Measurements from ENCODE around the gene CARD14. TPM values are rescaled to one million over a fixed set of nuclear protein-coding genes. Genes with fewer than 3 reads are reported as not detected.

The CARD14 gene
- total RNA-seq, 1 experiment from 2014 or later, result 16.5 TPM

DNA sequence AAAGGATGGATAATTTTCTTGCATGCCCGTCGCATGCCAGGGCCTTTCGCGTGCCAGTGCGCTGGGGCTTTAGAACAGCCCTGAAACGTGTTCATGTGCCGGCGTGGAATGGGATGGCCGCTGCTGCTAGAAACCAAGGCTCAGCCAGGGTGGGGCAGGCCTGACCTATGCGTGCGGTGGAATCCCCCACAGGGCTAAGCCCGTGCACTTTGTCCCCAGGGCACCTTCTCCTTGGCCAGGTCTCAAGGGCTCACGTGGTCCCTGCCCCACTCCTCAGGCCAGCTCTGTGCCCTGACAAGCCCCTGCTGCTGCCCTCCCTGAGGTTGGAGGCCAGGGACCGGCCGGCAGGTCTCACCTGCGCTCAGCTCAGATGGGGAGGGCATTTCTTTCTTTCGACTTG lies 77.7 kb downstream of the CARD14 start:
- no peaks in the 10 kb centered on the region for H3K36me3 ChIP-seq (ENCODE audit: low read depth)
- H3K79me2 ChIP-seq (ENCODE audit: low read depth), result no peaks in the 10 kb centered on the region
- ChIA-PET CTCF (no interaction called here), POLR2A (ENCODE audit: unreplicated experiment) (no interaction called here)
- DNase-seq, result no peak
- no peak overlapping the region for H3K4me3 ChIP-seq
- H3F3A ChIP-seq (ENCODE audit: insufficient read depth, low read depth), result no peaks in the 10 kb centered on the region
- H2AFZ ChIP-seq, result no peak overlapping the region
- H3K4me1 ChIP-seq (replicated peaks; ENCODE audit: insufficient read depth), result no peaks in the 10 kb centered on the region
- H3K9me3 ChIP-seq (ENCODE audit: insufficient read depth, low read depth), result no peaks in the 10 kb centered on the region
- no peak overlapping the region for H3K27ac ChIP-seq
- no peak overlapping the region for H3K4me2 ChIP-seq
- TF ChIP-seq, protein P1, sequence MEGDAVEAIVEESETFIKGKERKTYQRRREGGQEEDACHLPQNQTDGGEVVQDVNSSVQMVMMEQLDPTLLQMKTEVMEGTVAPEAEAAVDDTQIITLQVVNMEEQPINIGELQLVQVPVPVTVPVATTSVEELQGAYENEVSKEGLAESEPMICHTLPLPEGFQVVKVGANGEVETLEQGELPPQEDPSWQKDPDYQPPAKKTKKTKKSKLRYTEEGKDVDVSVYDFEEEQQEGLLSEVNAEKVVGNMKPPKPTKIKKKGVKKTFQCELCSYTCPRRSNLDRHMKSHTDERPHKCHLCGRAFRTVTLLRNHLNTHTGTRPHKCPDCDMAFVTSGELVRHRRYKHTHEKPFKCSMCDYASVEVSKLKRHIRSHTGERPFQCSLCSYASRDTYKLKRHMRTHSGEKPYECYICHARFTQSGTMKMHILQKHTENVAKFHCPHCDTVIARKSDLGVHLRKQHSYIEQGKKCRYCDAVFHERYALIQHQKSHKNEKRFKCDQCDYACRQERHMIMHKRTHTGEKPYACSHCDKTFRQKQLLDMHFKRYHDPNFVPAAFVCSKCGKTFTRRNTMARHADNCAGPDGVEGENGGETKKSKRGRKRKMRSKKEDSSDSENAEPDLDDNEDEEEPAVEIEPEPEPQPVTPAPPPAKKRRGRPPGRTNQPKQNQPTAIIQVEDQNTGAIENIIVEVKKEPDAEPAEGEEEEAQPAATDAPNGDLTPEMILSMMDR (conservative IDR thresholded peaks at IDR 0.05), result no peak
- TF ChIP-seq EZH2 (IDR thresholded peaks at IDR 0.05; ENCODE audit: low read depth), result no peak
- H3K27me3 ChIP-seq (ENCODE audit: insufficient read depth, low read depth), result no peaks in the 10 kb centered on the region
- no peaks in the 10 kb centered on the region for H4K20me1 ChIP-seq (ENCODE audit: insufficient read depth)
- BruUV-seq (replicated peaks), result no TSS peak
- intact Hi-C loops (cut with micrococcal nuclease; ENCODE audit: unreplicated experiment), result no loop called here
- no peaks in the 10 kb centered on the region for H3K9me2 ChIP-seq (ENCODE audit: insufficient read depth)

DNA sequence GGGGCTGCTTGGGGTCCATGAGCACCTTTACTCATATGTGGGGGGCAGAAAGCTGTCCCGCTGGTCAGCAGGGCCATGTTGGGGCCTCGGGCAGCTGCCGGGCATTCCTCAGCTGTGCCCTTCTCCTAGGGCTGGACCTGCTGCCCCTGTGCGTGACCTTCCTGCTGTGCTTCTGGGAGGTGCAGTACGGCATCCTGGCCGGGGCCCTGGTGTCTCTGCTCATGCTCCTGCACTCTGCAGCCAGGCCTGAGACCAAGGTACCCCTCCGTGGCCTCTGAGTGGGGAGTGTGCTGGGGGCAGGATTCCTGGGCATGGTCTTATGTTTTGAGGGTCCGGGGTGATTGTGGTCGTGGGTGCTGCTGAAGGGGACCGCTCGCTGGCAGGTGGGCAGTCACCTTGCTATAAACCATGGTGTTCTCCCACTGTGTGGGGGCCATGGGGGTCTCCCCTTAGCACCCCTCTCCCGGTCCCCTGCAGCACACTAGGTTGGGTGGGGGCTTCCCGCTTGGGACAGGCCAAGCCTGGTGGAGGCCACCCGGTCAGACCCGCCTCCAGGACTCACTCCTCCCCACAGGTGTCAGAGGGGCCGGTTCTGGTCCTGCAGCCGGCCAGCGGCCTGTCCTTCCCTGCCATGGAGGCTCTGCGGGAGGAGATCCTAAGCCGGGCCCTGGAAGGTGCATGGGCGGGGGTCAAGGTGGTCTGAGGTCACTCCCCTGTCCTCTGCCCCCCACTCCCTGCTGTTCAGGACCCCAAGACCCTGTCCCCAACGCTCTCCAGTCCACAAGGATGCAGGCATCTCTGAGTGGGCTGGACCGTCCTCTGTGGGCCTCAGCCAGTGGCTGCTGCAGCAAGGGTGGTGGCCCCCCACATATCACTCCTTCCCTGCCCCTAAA lies 78.4 kb downstream of the CARD14 start:
- CTCF ChIA-PET, result no interaction called here
- H3K79me2 ChIP-seq (ENCODE audit: low read depth), result no peaks in the 10 kb centered on the region
- H3K9me3 ChIP-seq (ENCODE audit: insufficient read depth, low read depth), result no peaks in the 10 kb centered on the region
- no peaks in the 10 kb centered on the region for H3K9me2 ChIP-seq (ENCODE audit: insufficient read depth)
- DNase-seq, result no peak
- intact Hi-C loops (cut with micrococcal nuclease; ENCODE audit: unreplicated experiment), result no loop called here
- H2AFZ ChIP-seq, result no peak overlapping the region
- no peak overlapping the region for H3K4me2 ChIP-seq
- no peaks in the 10 kb centered on the region for H3K36me3 ChIP-seq (ENCODE audit: low read depth)
- H3K27me3 ChIP-seq (ENCODE audit: insufficient read depth, low read depth), result no peaks in the 10 kb centered on the region
- no peak overlapping the region for H3K27ac ChIP-seq
- BruUV-seq (replicated peaks), result no TSS peak
- H3K4me1 ChIP-seq (replicated peaks; ENCODE audit: insufficient read depth), result peaks cover 2% of the 10 kb centered on the region; the same call in 1 of the 2 replicates
- TF ChIP-seq, protein P1 (conservative IDR thresholded peaks at IDR 0.05), result no peak
- no peak for TF ChIP-seq EZH2 (IDR thresholded peaks at IDR 0.05; ENCODE audit: low read depth)
- no peaks in the 10 kb centered on the region for H3F3A ChIP-seq (ENCODE audit: insufficient read depth, low read depth)
- no peaks in the 10 kb centered on the region for H4K20me1 ChIP-seq (ENCODE audit: insufficient read depth)
- POLR2A ChIA-PET (ENCODE audit: unreplicated experiment), result interaction anchor here (0.6 kb wide), 1 partner anchor 116 kb away, joined by 4 read pairs; no protein-coding TSS in a partner anchor
- no peak overlapping the region for H3K4me3 ChIP-seq

DNA sequence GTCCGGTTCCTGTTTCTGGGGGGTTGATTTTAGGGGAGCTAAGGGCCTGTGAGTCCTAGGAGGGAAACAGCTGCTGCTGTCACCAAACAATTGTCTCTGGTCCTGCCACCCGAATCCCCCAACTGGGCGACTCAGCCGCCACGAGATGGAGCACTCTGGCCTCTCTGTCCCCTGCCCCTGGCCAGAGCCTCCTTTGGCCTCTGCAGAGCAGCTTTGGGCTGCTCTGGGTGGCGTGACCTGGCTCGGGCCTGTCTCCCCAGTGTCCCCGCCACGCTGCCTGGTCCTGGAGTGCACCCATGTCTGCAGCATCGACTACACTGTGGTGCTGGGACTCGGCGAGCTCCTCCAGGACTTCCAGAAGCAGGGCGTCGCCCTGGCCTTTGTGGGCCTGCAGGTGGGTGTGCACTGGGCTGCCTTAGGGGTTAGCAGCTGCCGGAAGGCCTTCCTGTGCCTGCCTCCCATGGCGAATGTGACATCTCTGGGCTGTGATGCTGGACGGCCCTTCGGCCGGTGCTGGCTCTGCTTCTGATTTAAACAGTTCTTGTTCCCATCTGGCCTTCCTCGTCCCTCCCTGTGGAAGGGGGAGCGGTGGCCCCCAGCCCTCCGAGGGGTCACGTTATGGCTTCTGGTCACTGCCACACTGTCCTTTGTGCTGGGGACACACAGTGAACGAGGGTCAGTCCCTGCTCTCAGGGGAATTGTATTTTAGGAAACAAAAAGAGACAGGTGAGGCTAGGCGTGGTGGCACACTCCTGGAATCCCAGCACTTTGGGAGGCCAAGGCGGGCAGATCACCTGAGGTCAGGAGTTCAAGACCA lies 79.3 kb downstream of the CARD14 start:
- DNase-seq, result no peak
- CTCF ChIA-PET, result no interaction called here
- H3F3A ChIP-seq (ENCODE audit: insufficient read depth, low read depth), result no peaks in the 10 kb centered on the region
- intact Hi-C loops (cut with micrococcal nuclease; ENCODE audit: unreplicated experiment), result no loop called here
- H4K20me1 ChIP-seq (ENCODE audit: insufficient read depth), result no peaks in the 10 kb centered on the region
- no peaks in the 10 kb centered on the region for H3K9me2 ChIP-seq (ENCODE audit: insufficient read depth)
- H3K27me3 ChIP-seq (ENCODE audit: insufficient read depth, low read depth), result no peaks in the 10 kb centered on the region
- H3K36me3 ChIP-seq (ENCODE audit: low read depth), result no peaks in the 10 kb centered on the region
- no peak overlapping the region for H3K4me3 ChIP-seq
- no peak overlapping the region for H2AFZ ChIP-seq
- no peak overlapping the region for H3K27ac ChIP-seq
- POLR2A ChIA-PET (ENCODE audit: unreplicated experiment), result interaction anchor here (0.6 kb wide), 1 partner anchor 117 kb away, joined by 4 read pairs; no protein-coding TSS in a partner anchor
- no peak for TF ChIP-seq EZH2 (IDR thresholded peaks at IDR 0.05; ENCODE audit: low read depth)
- TF ChIP-seq, protein P1 (conservative IDR thresholded peaks at IDR 0.05), result no peak
- no TSS peak for BruUV-seq (replicated peaks)
- H3K79me2 ChIP-seq (ENCODE audit: low read depth), result no peaks in the 10 kb centered on the region
- no peak overlapping the region for H3K4me2 ChIP-seq
- peaks cover 10% of the 10 kb centered on the region for H3K4me1 ChIP-seq (replicated peaks; ENCODE audit: insufficient read depth)
- no peaks in the 10 kb centered on the region for H3K9me3 ChIP-seq (ENCODE audit: insufficient read depth, low read depth)

Measured in PC-9 (cell line).